NCI-H2171 (cell line): Measurements from ENCODE around the gene MAML3.

Experiments
- DNase-seq: peaks from one replicate; lab custom pipeline; 2025; lab: John Stamatoyannopoulos, UW

MAML3 gene

DNA sequence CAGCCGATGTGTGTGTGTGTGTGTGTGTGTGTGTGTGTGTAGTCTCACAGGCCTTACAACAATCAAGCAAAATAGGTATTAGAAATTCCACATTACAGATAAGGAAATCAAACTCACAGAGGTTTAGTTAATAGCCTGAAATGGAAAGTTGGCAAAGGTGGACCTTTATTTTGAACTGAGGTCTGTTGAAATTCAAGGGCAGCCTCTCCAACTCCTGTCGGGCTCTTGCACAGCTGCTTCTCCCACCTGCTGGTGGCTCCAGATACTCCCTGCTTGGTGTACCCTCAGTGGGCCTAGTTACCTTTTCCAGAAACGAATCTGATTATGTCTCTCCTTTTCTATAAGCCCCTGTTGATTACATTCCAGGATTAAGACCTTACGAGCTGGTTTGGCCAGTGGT, 292.5 kb downstream of the MAML3 start:
- no peak for DNase-seq

DNA sequence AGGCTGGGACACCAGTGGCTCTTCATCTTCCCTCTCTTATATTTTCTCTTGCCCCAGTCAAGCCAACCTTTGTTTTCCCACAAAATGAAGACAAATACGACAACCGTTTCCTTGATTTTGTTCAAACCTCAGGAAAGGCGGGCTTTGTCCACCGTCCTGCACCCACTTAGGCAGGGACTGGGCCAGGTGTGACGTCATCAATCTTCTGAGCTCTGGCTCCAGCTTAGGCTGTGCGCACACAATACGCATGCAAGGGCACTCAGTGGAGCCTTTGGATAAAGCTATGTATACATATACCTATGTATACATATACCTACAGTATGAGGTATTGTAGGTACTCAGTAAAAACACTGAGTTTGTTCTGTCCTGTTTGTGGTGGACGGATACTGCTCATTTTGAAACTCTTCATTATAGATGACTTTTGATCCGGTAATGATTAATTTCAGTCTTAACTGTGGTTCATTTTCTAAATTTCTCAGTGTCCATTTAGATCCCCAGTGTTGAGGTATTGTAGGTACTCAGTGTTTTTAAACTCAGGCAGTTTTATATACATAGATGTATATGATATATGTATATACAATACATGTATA, 293.5 kb downstream of the MAML3 start:
- DNase-seq, result no peak

DNA sequence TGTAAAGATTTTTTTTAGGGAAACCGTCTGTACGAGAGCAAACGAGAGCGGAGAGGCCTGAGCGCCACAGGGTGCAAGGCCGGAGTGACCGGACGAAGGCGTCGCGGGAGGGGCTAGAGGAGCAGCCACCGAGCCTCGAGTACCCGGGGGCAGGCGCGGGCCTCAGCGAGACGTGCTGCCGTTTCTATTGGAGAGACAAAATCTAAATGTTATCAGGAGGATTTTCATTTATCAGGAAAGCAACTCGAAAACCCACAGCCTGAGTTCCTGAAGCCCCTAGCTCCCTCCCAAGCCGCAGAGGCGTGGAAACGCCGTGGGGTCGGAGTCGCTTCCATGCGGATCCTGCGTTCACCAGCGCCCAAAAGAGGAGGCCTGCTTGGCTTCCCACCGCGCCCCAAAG, 294.1 kb downstream of the MAML3 start:
- no peak for DNase-seq

DNA sequence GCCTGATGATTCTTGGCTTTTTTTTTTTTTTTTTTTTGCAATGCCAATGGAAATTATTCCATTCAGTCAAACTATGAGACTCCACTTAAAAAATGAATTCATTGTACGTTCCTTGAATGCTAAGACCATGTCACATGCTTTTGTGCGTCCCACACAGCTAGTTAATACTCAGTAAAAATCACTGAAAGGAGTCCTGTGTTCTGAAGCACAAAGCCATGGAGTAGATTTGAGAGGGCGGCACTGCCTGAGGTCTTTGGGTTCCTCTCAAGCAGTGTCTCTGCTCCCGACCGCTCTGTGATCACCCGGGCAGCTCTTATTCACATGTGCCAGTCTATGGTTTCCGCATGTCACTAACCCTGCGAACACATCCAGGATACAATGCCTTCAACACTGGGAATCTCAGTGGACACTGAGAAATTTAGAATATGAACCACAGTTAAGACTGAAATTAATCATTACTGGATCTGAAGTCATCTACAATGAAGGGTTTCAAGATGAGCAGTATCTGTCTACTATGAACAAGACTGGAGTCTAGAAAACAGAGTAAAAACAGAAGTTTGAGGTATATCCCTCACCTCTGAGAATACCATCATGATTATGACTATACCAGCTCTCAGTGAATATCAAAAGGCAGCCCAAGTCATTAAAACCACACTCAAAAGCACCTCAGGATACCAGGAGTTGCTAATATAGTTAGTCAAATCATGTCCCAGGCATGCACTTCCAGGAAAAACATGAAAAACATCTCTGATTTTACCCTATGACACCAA, 295.4 kb downstream of the MAML3 start:
- DNase-seq, result no peak

DNA sequence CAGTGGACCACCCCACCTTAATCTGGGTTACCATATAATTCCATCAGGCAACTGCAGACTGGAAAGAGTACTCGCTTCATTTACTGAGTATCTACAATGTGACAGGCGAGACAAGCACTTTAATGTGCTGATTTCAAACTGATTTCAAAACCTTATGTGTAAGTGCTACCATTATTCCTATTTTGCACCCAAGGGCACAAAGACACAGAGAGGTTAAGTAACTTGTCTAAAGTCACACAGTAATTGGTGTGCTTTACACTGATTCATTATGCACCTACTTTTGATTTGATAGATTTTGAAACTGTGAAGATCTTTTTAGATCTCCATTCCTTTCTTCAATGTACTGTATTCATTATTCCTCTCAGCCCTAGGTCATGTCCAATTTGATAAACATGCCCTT, 296.0 kb downstream of the MAML3 start:
- DNase-seq, result no peak

DNA sequence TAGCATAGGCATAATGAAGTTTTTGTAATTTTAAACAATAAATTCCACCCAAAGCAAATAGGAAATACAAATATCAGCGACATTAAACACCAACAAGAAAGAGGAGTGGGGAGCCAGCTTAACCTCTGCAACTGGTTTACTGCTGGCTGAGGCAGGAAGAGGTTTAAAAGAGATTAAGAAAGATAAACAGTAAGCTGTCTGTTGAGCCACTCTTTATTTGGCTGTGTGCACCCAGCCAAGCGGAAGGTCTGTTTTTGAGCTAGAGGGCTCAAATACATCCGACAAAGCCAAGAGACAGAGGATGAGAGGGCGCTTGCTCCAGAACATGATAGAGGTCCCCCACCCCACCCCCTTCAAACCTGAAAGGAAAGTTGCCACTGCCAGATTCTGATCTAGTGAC, 297.0 kb downstream of the MAML3 start:
- DNase-seq, result no peak

DNA sequence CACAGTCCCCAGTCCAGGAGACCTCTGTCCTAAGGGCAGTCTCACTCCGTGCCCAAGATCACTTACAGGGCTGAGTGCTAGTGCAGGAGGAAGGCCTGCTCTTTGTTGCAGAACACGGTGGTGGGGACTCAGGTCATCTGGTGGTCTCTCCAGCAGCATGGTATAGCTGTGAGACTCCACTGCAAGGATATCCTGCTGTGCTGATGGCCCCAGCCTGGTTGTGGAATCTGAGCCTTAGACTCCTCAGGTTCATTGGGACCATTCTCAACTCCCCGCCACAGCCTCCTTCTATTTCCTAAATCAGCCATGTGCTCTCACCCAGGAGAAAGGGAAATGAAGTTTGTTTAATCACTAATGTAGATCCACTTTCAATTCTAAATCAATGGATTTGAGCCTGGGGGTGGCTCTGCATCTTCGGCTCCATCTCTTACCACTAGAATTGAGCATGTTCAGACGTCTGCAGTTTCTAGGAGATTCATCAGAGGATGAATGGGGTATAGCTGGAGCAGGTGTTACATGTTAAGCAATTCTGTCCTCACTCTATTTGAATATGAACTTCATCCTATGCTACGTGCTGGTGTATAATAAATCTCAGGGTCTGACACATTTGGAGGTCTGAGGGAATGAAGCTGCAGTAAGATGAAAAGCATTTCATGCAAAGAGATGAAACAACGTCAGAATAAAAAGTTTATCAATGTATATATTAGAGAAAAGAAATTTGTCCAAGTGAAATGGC, 299.1 kb downstream of the MAML3 start:
- no peak for DNase-seq

GRCh38 chr4:139853309-139853708, 300.7 kb downstream of the MAML3 start:
- DNase-seq, result no peak

DNA sequence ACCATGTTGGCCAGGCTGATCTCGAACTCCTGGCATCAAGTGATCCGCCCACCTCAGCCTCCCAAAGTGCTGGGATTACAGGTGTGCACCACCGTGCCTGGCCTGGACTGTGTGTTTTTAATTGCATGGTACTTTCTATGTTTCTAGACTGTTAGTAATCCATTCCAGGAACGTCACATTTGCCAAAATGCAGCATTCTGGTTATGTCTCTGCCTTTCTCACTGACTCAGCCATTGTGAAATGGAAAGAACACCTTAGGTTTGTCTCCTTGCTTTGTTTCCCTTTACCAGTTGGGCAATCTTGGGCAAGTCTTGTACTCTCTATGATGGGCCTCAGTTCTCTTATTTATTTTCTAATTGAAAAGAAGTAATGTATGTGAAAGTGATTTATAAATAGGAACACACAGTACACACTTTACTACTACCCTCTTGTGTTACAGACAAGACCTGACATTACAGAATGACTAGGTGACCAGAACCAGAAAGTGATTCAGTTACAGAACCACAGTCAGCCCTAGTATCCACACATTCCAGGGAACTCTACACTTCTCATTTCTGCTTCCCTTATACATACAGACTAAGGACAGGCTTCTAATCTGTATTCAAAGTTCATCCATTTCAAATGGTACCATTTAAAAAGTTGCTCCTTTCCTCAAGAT, 301.2 kb downstream of the MAML3 start:
- DNase-seq, result no peak

GRCh38 chr4:139851639-139852038, 302.3 kb downstream of the MAML3 start:
- no peak for DNase-seq

- no peak for DNase-seq
These were observed 302.9 kb downstream of the MAML3 start for GRCh38 chr4:139851133-139851532.

GRCh38 chr4:139849219-139849618, 304.8 kb downstream of the MAML3 start:
- no peak for DNase-seq

- no peak for DNase-seq
These were observed 306.0 kb downstream of the MAML3 start for GRCh38 chr4:139848028-139848427.

- DNase-seq, result no peak
These were observed 306.4 kb downstream of the MAML3 start for GRCh38 chr4:139847602-139848001.

- no peak for DNase-seq
These were observed 307.2 kb downstream of the MAML3 start for GRCh38 chr4:139846766-139847165.

- DNase-seq, result no peak
These were observed 308.4 kb downstream of the MAML3 start for GRCh38 chr4:139845453-139846093.

DNA sequence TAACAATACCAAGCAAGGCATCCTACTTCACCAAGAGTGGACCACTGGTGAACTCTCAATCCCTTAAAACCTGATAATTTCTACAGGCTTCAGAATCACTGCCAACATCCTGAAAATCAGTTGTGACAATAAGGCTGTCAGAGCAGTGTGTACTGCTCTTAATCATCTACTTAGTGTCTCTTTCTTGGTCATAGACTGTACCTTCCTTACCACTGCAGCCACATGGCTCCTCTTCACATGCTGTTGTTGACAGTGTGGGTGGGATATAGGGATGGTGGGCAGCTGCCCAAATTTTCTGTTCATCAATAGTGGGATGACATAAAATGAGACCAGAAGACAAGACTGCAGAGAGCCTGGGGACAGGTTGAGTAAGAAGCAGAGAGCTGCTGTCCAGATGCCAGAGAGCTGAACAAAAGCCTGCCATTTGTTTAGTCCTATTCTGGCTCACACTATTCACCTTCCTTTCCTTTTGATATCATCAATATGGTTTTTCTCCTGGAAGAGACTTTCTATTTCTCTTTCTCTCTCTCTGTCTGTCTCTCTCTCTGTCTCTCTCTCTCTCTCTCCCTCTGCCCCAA, 309.4 kb downstream of the MAML3 start:
- DNase-seq, result no peak

DNA sequence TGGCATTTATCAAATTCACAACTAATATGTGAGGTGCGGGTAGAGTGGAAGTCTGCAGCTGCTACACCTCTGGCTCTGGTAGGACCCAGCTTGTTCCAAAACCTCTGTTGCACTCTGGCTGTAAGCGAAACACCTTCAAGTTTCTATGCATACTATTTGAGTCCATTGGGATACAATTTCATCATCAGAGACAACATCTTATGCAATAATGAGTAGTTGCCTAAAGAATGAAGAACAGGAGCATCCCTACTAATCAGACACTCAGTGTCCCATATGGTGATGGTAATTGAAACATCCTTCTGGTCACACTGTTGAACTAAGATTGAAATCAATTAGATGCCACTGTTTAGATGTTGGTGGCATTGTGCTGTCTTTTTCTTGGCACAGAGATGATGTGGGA, 309.9 kb downstream of the MAML3 start:
- DNase-seq, result no peak

DNA sequence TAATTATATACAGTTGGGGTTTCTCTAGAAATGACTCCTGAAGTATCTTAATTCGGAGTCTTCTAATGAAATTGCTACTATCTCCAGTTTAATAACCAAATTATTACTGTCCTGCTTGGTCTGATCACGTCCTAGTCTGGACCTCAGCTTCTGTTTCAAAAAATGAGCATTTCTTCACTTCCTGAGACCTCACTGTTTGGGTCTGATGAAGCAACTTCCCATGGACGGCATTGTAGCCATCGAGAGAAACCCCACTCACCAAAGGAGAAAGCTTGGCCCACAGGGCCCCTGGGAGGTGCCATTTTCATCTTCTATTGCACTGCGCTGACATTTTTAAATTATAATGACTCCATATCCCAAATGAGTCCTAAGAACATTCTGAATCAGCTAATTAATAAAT, 310.3 kb downstream of the MAML3 start:
- DNase-seq, result no peak

DNA sequence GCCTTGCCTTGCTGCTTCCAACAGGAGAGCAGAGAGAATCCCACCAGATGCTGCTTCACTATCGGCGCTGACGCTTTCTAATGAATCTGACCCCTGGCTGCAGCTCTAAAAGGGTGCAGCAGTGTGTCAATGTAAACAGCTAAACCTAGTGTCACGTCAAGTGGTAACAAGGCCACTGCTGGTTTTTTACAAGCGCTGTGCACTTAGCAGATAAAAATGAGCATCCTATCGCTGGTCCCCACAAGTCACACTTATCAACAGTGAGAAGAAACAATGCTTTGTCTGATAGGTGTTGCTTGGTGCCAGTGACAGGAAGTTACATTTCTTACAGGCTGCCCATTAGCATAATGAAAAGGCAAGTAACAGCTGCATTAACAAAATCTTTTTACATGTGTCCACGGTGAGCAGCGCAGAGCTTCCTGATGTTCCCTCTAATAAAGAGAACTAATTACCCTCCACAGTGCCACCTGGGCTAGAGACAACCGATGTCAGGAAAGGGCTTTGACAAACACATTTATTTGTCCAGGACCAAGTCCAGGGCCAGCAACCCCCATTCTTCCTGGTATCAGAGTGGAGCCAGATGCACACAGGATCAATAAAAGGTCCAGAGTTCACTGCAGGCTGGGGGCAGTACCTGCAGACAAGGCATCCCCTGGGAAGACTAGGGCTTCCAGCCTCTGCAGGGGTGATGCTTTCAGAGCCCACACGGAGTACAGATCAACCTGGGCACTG, 312.4 kb downstream of the MAML3 start:
- no peak for DNase-seq

DNA sequence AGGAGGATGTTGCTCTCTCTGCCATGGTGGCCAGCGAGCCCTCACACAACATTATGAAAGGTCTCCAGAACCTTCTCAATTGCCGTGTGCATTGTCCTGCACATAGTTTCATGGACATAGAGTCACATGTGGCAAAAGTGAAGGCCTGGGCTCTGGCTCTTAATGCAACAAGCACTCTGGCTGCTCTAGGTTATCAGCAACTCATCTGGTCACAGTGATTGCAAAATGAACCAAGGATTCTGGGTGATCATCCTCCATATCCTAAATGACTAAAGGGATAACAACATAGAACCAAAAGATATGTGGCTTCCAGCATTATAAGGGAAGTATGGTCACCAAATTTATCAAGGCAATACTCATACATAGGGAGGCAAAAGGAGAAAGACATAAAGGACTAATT, 313.2 kb downstream of the MAML3 start:
- no peak for DNase-seq
